ENCODE results near the gene MEGF6.

The MEGF6 gene

GRCh38 chr1:3478187-3478586 lies 133.1 kb downstream of the MEGF6 start:
- no peak for DNase-seq

DNA sequence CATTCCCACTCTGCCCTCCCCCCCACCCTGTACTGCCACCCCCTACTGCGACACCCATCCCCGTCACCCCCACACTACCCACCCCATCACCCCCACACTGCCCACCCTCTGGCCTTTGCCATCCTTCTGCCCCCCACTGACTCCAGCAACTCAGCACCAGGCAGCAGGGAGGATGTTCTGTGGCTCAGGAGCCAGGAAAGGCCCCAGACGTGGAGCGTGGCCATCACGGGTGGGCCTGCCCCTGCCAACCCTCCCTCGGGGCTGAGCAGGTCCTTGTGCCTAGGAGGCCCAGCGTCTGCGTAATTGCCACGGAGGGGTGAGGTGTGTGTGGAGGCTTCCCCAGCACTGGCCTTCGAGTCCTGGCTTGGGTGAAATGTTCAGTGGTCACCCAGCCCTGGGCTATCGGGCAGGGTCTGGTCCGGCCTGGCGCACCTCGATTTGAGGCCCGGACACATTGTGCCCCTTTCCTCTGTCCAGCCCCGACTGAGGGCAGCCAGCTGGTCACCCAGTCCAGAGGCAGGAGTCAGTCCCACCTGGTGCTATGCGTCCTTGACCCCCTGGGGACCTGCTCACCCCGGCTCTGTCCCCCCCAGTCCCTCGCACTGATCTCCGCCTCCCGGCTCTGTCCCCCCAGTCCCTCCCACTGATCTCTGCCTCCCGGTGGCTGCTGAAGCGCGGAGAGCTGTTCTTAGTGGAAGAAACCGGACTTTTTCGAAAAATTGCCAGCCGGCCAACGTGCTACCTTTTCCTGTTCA lies 133.9 kb downstream of the MEGF6 start:
- DNase-seq, result no peak

DNA sequence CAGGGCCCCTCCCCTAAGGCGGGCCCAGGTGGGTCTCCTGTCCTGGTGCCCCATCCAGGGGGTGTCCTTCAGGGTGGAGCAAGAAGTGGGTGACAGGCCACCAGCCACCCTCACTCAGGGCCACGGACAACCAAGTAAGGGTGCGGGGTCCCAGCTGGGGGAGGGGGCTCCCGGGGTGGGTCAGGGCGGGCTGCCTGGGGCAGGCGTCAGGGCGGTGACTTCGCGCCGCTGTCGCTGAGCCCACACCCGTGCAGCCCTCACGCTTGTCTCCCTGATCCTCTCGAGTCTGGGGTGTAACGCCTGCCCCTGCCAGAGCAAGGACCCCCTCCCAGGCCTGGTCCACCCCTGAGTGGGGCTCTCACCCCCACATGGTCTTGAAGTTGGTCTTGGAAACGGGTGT lies 134.6 kb downstream of the MEGF6 start:
- DNase-seq, result no peak

DNA sequence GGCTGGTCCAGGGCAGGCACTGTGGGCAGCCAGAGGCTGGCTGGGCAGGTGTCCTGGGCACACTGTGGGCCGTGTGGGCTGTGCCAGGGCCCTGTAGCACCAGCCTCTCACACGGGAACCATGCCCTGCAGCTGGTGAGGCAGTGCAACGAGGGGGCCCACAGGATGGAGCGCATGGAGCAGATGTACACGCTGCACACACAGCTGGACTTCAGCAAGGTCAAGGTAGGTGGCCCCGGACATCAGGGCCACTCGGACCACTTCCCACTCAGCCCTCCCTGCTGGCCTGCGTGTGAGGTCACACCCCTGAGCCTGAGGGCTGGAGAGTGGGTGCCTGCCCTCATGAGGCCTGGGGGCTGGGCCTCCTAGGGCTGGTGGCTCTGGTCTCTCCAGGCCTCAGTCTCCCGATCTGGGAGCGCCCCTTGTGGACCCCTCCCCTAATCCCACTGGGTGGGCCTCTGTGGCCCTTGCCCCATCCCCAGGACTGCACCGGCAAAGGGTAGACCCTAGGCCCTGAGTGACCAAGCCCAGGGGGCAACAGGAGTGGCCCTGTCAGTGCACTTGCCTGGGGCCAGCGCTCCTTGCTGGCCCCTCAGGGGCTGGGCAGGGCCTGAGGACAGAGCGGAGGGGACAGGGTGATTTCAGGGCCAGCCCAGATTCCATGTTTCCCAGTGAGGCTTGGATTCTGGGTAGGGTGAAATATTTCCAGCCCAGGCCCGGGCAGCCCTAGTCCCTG lies 135.3 kb downstream of the MEGF6 start:
- DNase-seq, result no peak

DNA sequence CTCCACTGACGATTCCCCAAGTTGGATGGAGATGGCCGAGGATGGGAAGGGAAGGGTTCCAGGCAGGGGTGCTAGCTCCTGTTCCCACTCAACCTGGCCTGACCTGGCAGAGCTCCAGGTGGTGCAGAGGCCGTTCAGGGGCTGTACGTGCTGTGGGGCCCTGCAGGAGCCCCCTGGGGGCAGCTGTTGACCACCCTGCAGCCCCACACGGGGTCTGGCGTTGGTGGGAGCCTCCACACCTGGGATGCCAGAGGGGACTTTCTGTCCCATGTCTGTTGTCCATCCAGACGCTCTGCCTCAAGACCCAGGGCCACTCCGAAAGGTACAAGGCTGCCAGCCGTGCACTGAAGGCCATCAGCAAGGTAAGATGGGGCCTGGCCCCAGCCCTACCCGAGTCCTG lies 136.9 kb downstream of the MEGF6 start:
- no peak for DNase-seq

DNA sequence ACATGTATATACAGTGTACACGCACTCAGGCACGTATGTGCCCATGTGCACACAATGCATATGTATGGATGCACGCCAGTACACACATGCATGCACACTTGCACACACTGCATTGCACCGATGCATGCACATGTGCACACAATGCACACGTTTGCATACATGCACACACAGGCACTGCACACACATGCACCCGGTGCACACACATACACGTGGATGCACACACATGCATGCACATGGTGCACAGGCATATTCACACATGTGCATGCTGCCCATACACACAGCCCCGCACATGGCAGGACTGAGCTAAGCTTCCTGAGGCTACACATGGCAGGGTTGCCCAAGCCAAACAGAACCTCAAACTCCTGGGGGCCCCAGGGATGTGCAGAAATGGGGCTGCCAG lies 137.3 kb downstream of the MEGF6 start:
- DNase-seq, result no peak

GRCh38 chr1:3473381-3473844 lies 137.9 kb downstream of the MEGF6 start:
- no peak for DNase-seq

GRCh38 chr1:3472906-3473305 lies 138.4 kb downstream of the MEGF6 start:
- no peak for DNase-seq

DNA sequence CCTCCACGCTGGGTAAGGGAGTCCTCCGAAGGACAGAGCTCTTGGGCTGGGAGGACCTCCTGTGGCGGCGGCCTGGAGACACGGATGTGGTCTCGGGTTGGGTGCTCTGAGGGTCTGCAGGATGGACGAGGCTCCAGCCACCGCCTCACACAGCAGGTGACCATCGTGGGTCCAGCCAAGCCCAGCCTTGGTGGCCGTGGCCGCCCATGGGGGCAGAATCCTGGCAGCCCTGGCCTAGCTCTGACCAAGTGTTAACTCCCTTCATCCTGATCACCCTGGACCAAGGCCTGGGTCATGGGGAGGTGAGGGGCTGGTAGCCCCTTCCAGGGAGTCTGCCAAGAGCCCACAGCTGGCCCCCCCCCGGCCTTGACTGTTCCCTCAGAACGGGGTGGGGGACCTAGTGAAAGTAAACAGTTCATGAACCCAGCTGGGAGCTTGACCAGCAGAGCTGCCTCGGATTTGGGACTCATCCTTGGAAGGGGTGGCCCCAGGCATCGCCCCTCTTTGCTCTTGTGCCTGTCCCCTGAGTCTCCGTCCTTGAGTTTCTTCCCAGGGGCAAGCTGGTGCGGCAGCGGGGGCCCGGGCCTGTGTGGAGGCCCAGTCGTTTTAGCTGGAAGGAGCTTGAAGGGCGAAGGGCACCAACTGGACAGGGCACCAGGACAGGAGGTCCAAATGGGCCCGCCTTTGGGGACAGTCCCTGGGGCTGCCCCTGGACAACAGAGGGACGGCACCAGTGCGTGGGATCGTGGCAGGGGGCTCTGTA lies 139.0 kb downstream of the MEGF6 start:
- DNase-seq, result no peak

DNA sequence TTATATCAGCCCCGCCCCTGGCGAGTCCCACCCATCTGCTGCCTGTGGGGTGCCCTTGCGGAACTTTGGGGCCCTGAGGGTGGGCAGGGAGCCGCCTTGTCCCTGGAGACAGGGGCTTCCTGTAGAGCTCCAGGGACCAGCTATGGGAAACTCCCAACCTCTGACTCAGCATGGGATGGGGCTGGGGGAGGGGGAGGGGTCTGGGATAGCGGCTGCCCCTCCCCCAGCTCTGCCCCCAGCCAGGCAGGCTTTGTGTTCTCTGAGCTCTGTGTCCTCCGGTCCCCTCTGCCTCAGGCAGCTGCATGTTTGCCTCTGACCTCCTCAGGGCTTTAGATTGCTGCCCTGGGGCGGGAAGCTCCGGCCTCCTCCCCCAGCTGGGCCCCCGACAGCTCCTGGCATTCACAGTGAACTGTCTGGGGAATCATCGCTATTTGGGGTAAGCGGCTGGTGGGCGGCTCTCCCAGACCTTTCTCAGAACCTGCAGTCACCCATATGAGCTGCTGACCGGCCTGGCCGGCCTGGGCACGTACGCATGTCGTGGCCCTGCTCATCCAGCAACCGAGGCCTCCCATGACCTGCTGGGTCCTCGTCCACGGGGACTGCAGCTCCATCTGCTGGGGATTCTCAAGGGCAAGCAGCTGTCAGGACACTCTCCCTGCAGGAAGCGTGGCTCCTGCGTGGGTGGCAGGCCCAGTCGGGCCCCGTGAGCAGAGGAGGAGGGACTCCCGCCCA lies 139.8 kb downstream of the MEGF6 start:
- DNase-seq, result no peak

- DNase-seq, result no peak
Observed at GRCh38 chr1:3470650-3471355, 140.5 kb downstream of the MEGF6 start.

GRCh38 chr1:3469849-3470649 lies 141.3 kb downstream of the MEGF6 start:
- no peak for DNase-seq

DNA sequence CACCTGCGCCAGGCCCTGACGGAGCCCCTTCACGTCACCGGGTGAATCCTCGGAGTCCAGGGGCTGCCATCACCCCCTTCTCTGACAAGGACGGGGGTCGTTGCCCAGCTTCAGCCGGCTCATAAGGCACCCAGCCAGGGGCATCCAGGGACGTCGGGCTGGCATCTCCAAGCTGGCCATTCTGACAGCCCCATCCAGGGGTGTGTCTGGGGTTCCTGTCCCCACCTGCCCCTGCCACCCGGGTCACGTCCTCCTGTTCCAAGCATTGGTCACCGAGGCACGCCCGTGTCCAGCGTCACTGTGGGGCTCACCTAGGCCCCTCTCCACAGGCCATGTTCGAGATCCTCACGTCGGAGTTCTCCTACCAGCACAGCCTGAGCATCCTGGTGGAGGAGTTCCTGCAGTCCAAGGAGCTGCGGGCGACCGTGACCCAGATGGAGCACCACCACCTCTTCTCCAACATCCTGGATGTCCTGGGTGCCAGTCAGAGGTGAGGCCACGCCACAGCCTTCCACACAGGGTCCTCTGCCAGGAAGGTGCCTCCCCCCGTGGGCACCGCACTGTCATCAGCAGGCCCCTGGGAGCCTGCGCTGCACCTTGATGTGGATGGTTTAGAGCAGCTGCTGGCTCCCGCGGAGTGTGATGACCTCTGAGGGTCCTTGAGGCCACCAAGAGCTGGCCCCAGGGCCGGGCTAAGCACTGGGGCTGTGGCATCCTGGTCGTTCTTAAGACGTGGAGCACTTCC lies 142.0 kb downstream of the MEGF6 start:
- DNase-seq, result no peak

GRCh38 chr1:3468236-3469103 lies 142.8 kb downstream of the MEGF6 start:
- no peak for DNase-seq

DNA sequence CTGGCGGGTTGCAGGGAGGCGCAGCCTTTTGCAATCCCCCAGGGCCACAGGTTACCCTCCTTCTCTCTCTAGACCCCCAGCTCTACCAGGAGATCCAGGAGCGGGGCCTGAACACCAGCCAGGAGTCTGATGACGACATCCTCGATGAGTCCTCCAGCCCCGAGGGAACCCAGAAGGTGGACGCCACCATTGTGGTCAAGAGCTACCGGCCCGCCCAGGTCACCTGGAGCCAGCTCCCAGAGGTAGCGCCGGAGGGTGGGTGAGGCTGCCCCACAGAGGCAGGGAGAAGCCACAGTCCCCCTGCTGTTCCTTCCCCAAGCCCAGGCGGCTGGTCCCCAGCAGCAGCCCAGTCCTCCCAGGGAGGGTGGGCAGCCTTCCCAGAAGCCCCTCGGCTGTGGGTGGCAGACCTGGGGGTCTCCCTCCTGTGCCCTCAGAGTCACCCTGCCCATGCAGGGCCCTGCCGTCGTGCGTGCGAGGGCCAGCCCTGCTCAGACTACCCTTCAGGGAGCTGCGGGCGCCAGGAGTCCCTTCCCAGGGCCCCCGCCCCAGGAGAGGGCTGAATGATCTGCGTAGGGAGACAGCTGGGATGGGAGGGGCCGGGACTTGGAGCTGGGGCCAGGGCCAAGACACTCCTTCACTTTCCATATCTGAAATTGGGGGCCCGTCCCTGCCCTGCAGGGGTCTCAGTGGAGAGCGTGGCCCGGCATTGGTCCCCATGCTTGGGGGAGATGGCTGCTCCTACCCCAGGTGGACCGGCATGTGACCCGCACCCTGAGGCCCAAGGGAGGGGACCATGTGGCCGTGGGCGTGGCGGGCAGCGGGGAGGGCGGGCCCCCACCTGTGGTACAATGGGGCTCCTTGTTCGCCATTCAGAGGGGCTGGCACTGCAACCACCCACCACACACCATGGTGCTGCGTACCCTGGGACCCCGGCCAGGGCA lies 143.9 kb downstream of the MEGF6 start:
- DNase-seq, result no peak

DNA sequence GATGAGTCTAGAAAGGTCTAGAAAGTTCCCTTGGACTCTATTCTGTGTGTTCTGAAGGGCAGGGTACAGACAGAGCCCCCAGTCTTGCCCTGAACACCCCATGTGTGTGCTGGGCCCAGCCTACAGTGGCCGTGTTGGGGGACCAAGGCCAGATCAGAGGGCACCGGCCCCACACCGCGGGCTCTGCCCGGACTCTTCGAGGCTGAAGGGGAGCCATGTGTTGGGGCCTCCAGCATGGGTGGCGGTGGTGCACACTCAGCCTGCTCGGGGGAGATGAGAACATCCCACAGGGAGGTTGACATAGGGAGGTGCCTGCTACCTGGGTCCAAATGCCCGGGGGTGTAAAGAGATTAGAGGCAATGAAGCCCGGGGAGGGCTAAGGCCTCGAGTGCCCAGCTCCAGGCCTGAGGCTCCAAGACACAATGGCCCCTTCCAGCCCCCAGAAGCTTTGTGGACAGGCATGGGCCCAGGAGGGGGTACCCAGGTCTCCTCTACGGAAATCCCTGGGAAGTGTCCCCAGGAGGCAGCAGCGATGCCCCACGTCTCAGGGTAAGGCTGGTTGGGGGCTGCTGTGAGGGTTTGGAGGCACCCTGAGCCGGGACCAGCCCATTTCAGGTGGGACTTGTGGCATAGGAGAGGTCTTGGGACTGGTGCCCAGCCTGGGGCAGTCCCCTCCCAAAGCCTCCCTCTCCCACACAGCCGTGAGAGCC lies 144.8 kb downstream of the MEGF6 start:
- DNase-seq, result no peak

DNA sequence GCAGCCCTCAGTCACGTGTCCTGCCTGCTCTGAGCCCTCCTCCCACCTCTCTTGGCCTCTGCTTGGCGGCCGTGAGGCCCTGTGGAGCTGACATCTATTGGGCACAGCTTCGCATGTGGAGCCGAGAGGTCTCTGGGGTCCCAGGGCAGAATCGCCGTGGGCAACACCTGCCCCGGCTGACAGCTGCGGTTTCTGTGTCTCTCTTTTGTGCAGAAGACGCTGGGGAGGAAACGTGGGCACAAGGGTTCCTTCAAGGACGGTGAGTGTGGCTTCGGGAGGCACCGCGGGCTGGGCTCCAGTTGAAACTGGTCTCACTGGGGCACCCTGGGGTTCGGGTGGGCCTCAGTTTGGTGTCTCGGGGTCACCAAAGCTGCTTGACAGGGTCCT lies 145.4 kb downstream of the MEGF6 start:
- DNase-seq, result no peak

Data from NCI-H2081 (cell line).